HCT116 (cell line): ENCODE measurements around the gene ABHD10. TPM values are rescaled to one million over a fixed set of nuclear protein-coding genes. Genes with fewer than 3 reads are reported as not detected.

ENCODE experiments used
- ATAC-seq: fragments of 200-7000 bp; cut with Tn5 transposase; 2 replicates; pipeline ENCODE4 v1.9.1; 2020; ENCODE audit warnings: mild to moderate bottlenecking, moderate library complexity
- BruUV-seq: library from RNA; stranded (reverse); fragments of 400-500 nt; replicated peaks from 2 replicates; lab custom pipeline; 2021; lab: Mats Ljungman, UMichigan
- CTCF ChIA-PET: fragments of 300-600 bp; sonication (Branson Sonifier 250); formaldehyde crosslinking; loops from one replicate; lab custom pipeline; 2021; ENCODE audit warnings: antibody characterized with exemption; lab: Charles Lee
- POLR2A ChIA-PET: fragments of 300-600, 350-600 bp; sonication (Branson Sonifier 250); formaldehyde crosslinking; loops from one replicate; lab custom pipeline; 2021; ENCODE audit warnings: antibody characterized with exemption; lab: Charles Lee
- RAD21 ChIA-PET, 2 experiments: fragments of 300-600 bp; sonication (Branson Sonifier 250); formaldehyde crosslinking; loops; one replicate each; lab custom pipeline; 2023; ENCODE audit warnings: low total read pairs in 2 of 2; ENCODE audit not compliant: uncharacterized antibody in 2 of 2, unreplicated experiment in 2 of 2, low non-redundant PET in 1 of 2; lab: Charles Lee
- DNase-seq: peaks from one replicate; pipeline ENCODE4 v3.0.0-alpha.2; 2010; ENCODE audit warnings: low read depth, low spot score
- H2AFZ ChIP-seq: fragments of 200-600 bp; shearing (Covaris generic), sonication (generic); 2 replicates; pipeline ENCODE4 v1.6.1; 2017; ENCODE audit warnings: low read depth, mixed run types, mixed read lengths, antibody characterized with exemption, low read length; ENCODE audit not compliant: poor library complexity, severe bottlenecking
- H3K27ac ChIP-seq: 2 replicates; pipeline ENCODE4 v1.5.1; 2012; ENCODE audit warnings: low read depth, low read length
- H3K27me3 ChIP-seq: fragments of 200-600 bp; sonication (generic); 2 replicates; pipeline ENCODE4 v1.6.1; 2016; ENCODE audit warnings: mixed run types, low read length, mixed read lengths; ENCODE audit not compliant: insufficient read depth
- H3K36me3 ChIP-seq, 2 experiments: fragments of 200-500 bp in 1 of 2; fragments of 200-600 bp in 1 of 2; sonication (Bioruptor generic) in 1 of 2; sonication (generic) in 1 of 2; 2 replicates each; pipeline versions ENCODE4 v1.5.1 to v1.6.1; 2014 to 2016; ENCODE audit warnings: low read length in 2 of 2, inconsistent platforms in 1 of 2, mixed read lengths in 1 of 2, mixed run types in 1 of 2; ENCODE audit not compliant: insufficient read depth in 2 of 2, control insufficient read depth in 1 of 2
- H3K4me1 ChIP-seq, 2 experiments: fragments of 200-600 bp in 1 of 2; sonication (generic) in 1 of 2; 2 replicates each; pipeline versions ENCODE4 v1.5.1 to v1.6.1; 2012 to 2017; ENCODE audit warnings: low read length in 2 of 2, inconsistent platforms in 1 of 2, mild to moderate bottlenecking in 1 of 2, mixed read lengths in 1 of 2, mixed run types in 1 of 2, moderate library complexity in 1 of 2; ENCODE audit not compliant: insufficient read depth in 2 of 2, control insufficient read depth in 1 of 2
- H3K4me2 ChIP-seq: fragments of 200-600 bp; sonication (generic); 2 replicates; pipeline ENCODE4 v1.6.1; 2017; ENCODE audit warnings: mixed run types, low read length, mixed read lengths
- H3K4me3 ChIP-seq, 2 experiments: fragments of 200-600 bp in 1 of 2; sonication (generic) in 1 of 2; replicated peaks in 1 of 2; 2 replicates each; pipeline ENCODE4 v1.5.1; 2011 to 2016; ENCODE audit warnings: low read length in 2 of 2, control low read depth in 1 of 2, low read depth in 1 of 2, mild to moderate bottlenecking in 1 of 2, mixed read lengths in 1 of 2, mixed run types in 1 of 2
- H3K79me2 ChIP-seq: fragments of 200-600 bp; sonication (generic); 2 replicates; pipeline ENCODE4 v1.6.1; 2017; ENCODE audit warnings: mild to moderate bottlenecking, mixed run types, low read length, moderate library complexity, mixed read lengths; ENCODE audit not compliant: insufficient read depth
- H3K9ac ChIP-seq: fragments of 200-600 bp; sonication (generic); 2 replicates; pipeline ENCODE4 v1.6.1; 2016; ENCODE audit warnings: low read length, mixed read lengths
- H3K9me2 ChIP-seq: fragments of 200-600 bp; sonication (generic), shearing (Covaris generic); 2 replicates; pipeline ENCODE4 v1.6.1; 2017; ENCODE audit warnings: mixed run types, mild to moderate bottlenecking, moderate library complexity; ENCODE audit not compliant: insufficient read depth
- H3K9me3 ChIP-seq, 2 experiments: fragments of 200-500 bp in 1 of 2; fragments of 200-600 bp in 1 of 2; sonication (Bioruptor generic) in 1 of 2; sonication (generic) in 1 of 2; 2 replicates each; pipeline ENCODE4 v1.6.1; 2014 to 2017; ENCODE audit warnings: low read length in 2 of 2, mixed read lengths in 2 of 2, inconsistent platforms in 1 of 2, low read depth in 1 of 2, mild to moderate bottlenecking in 1 of 2, mixed run types in 1 of 2, moderate library complexity in 1 of 2; ENCODE audit not compliant: control insufficient read depth in 1 of 2, insufficient read depth in 1 of 2
- H4K20me1 ChIP-seq: fragments of 200-600 bp; sonication (generic), shearing (Covaris generic); 2 replicates; pipeline ENCODE4 v1.6.1; 2017; ENCODE audit warnings: mixed run types, mild to moderate bottlenecking, moderate library complexity; ENCODE audit not compliant: insufficient read depth
- ATF3 ChIP-seq: IDR thresholded peaks from 2 replicates; pipeline ENCODE4 v1.6.1; 2012
- CBX3 ChIP-seq: IDR thresholded peaks from 2 replicates; pipeline ENCODE4 v1.6.1; 2012; ENCODE audit warnings: low read depth
- CTCF ChIP-seq, 3 experiments: fragments of 200-600 bp in 1 of 3; sonication (generic) in 1 of 3; IDR thresholded peaks in 2 of 3; conservative IDR thresholded peaks in 1 of 3; 2 replicates each; pipeline ENCODE4 v1.5.1; 2012 to 2017; ENCODE audit warnings: low read depth in 2 of 3, low read length in 2 of 3, antibody characterized with exemption in 1 of 3, borderline replicate concordance in 1 of 3, control low read depth in 1 of 3, mild to moderate bottlenecking in 1 of 3, mixed read lengths in 1 of 3, mixed run types in 1 of 3, moderate library complexity in 1 of 3; ENCODE audit not compliant: insufficient read depth in 1 of 3
- EGR1 ChIP-seq: IDR thresholded peaks from 2 replicates; pipeline ENCODE4 v1.6.1; 2012; ENCODE audit warnings: low read depth
- EZH2phosphoT487 ChIP-seq: fragments of 200-600 bp; IDR thresholded peaks from 2 replicates; pipeline ENCODE4 v1.6.1; 2018; ENCODE audit warnings: antibody characterized with exemption, borderline replicate concordance
- FOSL1 ChIP-seq: IDR thresholded peaks from 2 replicates; pipeline ENCODE4 v1.6.1; 2012; ENCODE audit warnings: low read depth
- JUND ChIP-seq: IDR thresholded peaks from 2 replicates; pipeline ENCODE4 v1.6.1; 2012
- POLR2A ChIP-seq: IDR thresholded peaks from 2 replicates; pipeline ENCODE4 v1.7.0; 2011; ENCODE audit warnings: borderline replicate concordance; ENCODE audit not compliant: insufficient read depth, insufficient read length; ENCODE audit errors: extremely low read depth
- SP1 ChIP-seq: IDR thresholded peaks from 2 replicates; pipeline ENCODE4 v1.6.1; 2012; ENCODE audit warnings: low read depth
- YY1 ChIP-seq: IDR thresholded peaks from 2 replicates; pipeline ENCODE4 v1.6.1; 2011; ENCODE audit warnings: low read length, low read depth, moderate library complexity, mild to moderate bottlenecking; ENCODE audit not compliant: insufficient replicate concordance; ENCODE audit errors: extremely low read depth
- intact Hi-C: fragments of 100-400 bp; cut with micrococcal nuclease; formaldehyde crosslinking; loops from 2 replicates; pipeline ENCODE4 v1.10.0; 2022
- total RNA-seq: library from RNA; stranded (reverse); gene quantifications from one replicate; pipeline ENCODE4 v1.2.1, GENCODE V29; 2021; ENCODE audit not compliant: unreplicated experiment
- TF ChIP-seq, protein P1 (sequence below): IDR thresholded peaks from 2 replicates; pipeline ENCODE4 v1.6.1; 2012; ENCODE audit warnings: low read depth

The ABHD10 gene
- total RNA-seq, 1 experiment from 2014 or later: 295 TPM

DNA sequence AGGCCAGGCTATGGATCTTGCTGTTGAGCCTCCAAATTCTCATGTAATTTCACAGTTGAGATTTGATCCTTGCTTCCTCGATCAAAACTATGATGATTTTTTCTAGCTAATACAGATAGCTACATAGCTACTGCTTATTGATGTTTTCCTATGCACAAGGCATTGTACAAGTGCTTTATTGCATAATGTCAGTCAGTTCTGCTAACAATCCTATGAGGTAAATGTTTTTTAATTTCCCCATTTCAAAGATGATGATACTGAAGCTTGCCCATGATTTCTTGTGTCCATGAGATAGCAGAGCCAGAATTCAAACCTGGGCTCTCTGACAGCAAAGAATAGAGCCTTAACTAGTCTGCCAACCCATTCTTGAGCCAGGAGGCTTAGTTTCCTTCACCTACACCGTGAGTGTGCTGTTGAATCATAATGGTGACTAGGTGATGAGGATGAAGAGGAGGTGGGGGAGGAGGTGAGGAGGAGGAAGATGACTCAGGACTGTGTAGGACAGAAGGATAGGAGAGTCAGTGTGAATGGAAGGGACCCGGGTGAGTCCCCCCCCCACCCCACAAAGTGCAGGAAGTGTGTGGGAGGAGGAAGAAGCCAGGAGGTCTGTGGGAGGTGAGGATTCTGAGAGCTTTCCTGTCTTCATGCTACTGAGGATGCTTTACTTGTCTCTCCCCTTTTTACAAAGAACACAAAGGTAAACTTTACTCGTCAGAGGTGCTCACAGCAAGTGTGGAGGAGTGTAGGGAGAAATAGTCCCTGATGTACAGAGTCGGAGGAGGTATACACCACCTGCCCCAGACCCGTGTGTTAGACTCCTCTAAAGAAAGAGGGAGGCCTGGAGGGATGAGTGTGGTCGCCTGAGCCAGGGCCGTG, 23.5 kb downstream of the ABHD10 start:
- no TSS peak for BruUV-seq
- no peak overlapping the region for H3K9ac ChIP-seq
- POLR2A ChIA-PET: interaction anchor here (1.5 to 3.9 kb wide), 3 partner anchors 7 to 98 kb away, joined by 4 to 19 read pairs (median 6); partner anchors contain the start of gene ABHD10
- no peaks in the 10 kb centered on the region for H3K27me3 ChIP-seq
- no peaks in the 10 kb centered on the region for H3K9me2 ChIP-seq
- H4K20me1 ChIP-seq: no peaks in the 10 kb centered on the region
- peak; percentile 87 for TF ChIP-seq FOSL1
- peak; percentile 14 for TF ChIP-seq YY1
- TF ChIP-seq EGR1: peak; percentile 93
- no peak for TF ChIP-seq POLR2A
- no peak for TF ChIP-seq ATF3
- TF ChIP-seq, protein P1, sequence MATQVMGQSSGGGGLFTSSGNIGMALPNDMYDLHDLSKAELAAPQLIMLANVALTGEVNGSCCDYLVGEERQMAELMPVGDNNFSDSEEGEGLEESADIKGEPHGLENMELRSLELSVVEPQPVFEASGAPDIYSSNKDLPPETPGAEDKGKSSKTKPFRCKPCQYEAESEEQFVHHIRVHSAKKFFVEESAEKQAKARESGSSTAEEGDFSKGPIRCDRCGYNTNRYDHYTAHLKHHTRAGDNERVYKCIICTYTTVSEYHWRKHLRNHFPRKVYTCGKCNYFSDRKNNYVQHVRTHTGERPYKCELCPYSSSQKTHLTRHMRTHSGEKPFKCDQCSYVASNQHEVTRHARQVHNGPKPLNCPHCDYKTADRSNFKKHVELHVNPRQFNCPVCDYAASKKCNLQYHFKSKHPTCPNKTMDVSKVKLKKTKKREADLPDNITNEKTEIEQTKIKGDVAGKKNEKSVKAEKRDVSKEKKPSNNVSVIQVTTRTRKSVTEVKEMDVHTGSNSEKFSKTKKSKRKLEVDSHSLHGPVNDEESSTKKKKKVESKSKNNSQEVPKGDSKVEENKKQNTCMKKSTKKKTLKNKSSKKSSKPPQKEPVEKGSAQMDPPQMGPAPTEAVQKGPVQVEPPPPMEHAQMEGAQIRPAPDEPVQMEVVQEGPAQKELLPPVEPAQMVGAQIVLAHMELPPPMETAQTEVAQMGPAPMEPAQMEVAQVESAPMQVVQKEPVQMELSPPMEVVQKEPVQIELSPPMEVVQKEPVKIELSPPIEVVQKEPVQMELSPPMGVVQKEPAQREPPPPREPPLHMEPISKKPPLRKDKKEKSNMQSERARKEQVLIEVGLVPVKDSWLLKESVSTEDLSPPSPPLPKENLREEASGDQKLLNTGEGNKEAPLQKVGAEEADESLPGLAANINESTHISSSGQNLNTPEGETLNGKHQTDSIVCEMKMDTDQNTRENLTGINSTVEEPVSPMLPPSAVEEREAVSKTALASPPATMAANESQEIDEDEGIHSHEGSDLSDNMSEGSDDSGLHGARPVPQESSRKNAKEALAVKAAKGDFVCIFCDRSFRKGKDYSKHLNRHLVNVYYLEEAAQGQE: no peak
- peak; percentile 75 for TF ChIP-seq SP1
- no peak for TF ChIP-seq EZH2phosphoT487
- TF ChIP-seq JUND: peak; percentile 73
- no peak for TF ChIP-seq CTCF (IDR thresholded peaks at IDR 0.05 in 2 of 3, conservative IDR thresholded peaks at IDR 0.05 in 1 of 3; ENCODE audit: borderline replicate concordance in 1 of 3, insufficient read depth in 1 of 3, low read depth in 2 of 3, low read length in 2 of 3)
- 0 out of 2 replicates have a peak, but pooled peaks have one; percentile 22 for TF ChIP-seq CBX3
- RAD21 ChIA-PET: no interaction called here
- intact Hi-C loops: no loop called here
- H3K4me2 ChIP-seq: peak overlapping the region; percentile 61
- ATAC-seq (peak; percentile 43; the same call in 1 of the 2 replicates), DNase-seq (no peak)
- H3K4me3 ChIP-seq: peak overlapping the region in 1 of 2 experiments; percentile 5; a peak in 1 of 4 replicates
- peaks cover 2 to 41% of the 10 kb centered on the region in 2 experiments; a peak in 3 of 4 replicates for H3K4me1 ChIP-seq
- no peaks in the 10 kb centered on the region for H3K36me3 ChIP-seq
- H3K79me2 ChIP-seq: no peaks in the 10 kb centered on the region
- CTCF ChIA-PET: interaction anchor here (1.1 to 3.9 kb wide), 3 partner anchors 11 to 16 kb away, joined by 3 to 46 read pairs (median 7); no protein-coding TSS in a partner anchor
- H3K27ac ChIP-seq: no peak overlapping the region
- no peaks in the 10 kb centered on the region for H3K9me3 ChIP-seq
- no peak overlapping the region for H2AFZ ChIP-seq
